Peyer's patch (tissue), 4 donors: ENCODE measurements around the gene ZNF579. TPM values are rescaled to one million over a fixed set of nuclear protein-coding genes. Genes with fewer than 3 reads are reported as not detected.

ENCODE experiments used
- DNase-seq, 3 donors: peaks; one replicate each; pipeline ENCODE4 v3.0.0-alpha.2; 2017 to 2019
- H3K27ac ChIP-seq, 4 donors: fragments of 200-600 bp; sonication (generic); one replicate each; pipeline ENCODE4 v1.5.1; 2016 to 2019
- H3K27me3 ChIP-seq, 2 donors: fragments of 200-600 bp; sonication (generic); one replicate each; pipeline ENCODE4 v1.5.1; 2019
- H3K36me3 ChIP-seq, 3 donors: fragments of 200-600 bp; sonication (generic); one replicate each; pipeline ENCODE4 v1.5.1; 2016 to 2019
- H3K4me1 ChIP-seq, 4 donors: fragments of 200-600 bp; sonication (generic); one replicate each; pipeline ENCODE4 v1.5.1; 2016 to 2019
- H3K4me3 ChIP-seq, 4 donors: fragments of 200-600 bp; sonication (generic); 1 replicate in 3 of 4; 2 replicates in 1 of 4; pipeline ENCODE4 v1.5.1; 2016 to 2019; ENCODE audit warnings: mild to moderate bottlenecking in 1 of 4
- H3K9me3 ChIP-seq, 4 donors: fragments of 200-600 bp; sonication (generic); one replicate each; pipeline ENCODE4 v1.5.1; 2016 to 2019; ENCODE audit warnings: mild to moderate bottlenecking in 1 of 4
- CTCF ChIP-seq, 6 experiments: fragments of 450-650 bp in 4 of 6; fragments of 200-600 bp in 2 of 6; sonication (generic) in 1 of 6; IDR thresholded peaks; one replicate each; pipeline ENCODE4 v1.5.1; 2017 to 2019; ENCODE audit warnings: antibody characterized with exemption in 6 of 6, mild to moderate bottlenecking in 3 of 6, moderate library complexity in 1 of 6
- POLR2A ChIP-seq, 2 donors: fragments of 450-650 bp; IDR thresholded peaks; one replicate each; pipeline ENCODE4 v1.5.1; 2017; ENCODE audit warnings: antibody characterized with exemption in 2 of 2, mild to moderate bottlenecking in 2 of 2, moderate library complexity in 2 of 2
- total RNA-seq, 4 donors: library from RNA; depleted of rRNA; stranded (reverse); fragments of >200 nt; gene quantifications; one replicate each; pipeline ENCODE4 v1.1.0, GENCODE V29; 2016

The ZNF579 gene
- total RNA-seq, 4 donors from 2014 or later, result 1.7 to 6.1 (median 3.1) TPM; not detected in 1

- H3K4me1 ChIP-seq, result peaks cover 0 to 6% (median 0%) of the 10 kb centered on the region in 4 donors
- peak overlapping the region in 2 of 4 donors; percentile 15 to 33 for H3K4me3 ChIP-seq
- peak in 1 of 6 experiments; percentile 8 for TF ChIP-seq CTCF (IDR thresholded peaks at IDR 0.05)
- TF ChIP-seq POLR2A (IDR thresholded peaks at IDR 0.05), result no peak
- no peaks in the 10 kb centered on the region for H3K9me3 ChIP-seq
- H3K27ac ChIP-seq, result peak overlapping the region in 2 of 4 donors; percentile 32 to 52
- no peaks in the 10 kb centered on the region for H3K36me3 ChIP-seq
- no peaks in the 10 kb centered on the region for H3K27me3 ChIP-seq
- DNase-seq, result no peak
These were observed 30.9 kb downstream of the ZNF579 start for GRCh38 chr19:55549500-55550320.

- DNase-seq, result peak in 1 of 3 donors; percentile 72
- Histone ChIP-seq H3K4me3 (no peak overlapping the region), H3K4me1 (peaks cover 0 to 6% (median 0%) of the 10 kb centered on the region in 4 donors), H3K36me3 (no peaks in the 10 kb centered on the region), H3K27me3 (no peaks in the 10 kb centered on the region), H3K27ac (peak overlapping the region in 3 of 4 donors; percentile 10 to 67 (median 63)), H3K9me3 (no peaks in the 10 kb centered on the region)
- no peak for TF ChIP-seq CTCF (IDR thresholded peaks at IDR 0.05)
- TF ChIP-seq POLR2A (IDR thresholded peaks at IDR 0.05), result no peak
These were observed 33.6 kb downstream of the ZNF579 start for GRCh38 chr19:55546822-55547614.

GRCh38 chr19:55546011-55546410 lies 34.6 kb downstream of the ZNF579 start:
- Histone ChIP-seq H3K27ac (peak overlapping the region in 2 of 4 donors; percentile 63 to 67), H3K9me3 (no peaks in the 10 kb centered on the region), H3K4me3 (no peak overlapping the region), H3K4me1 (peaks cover 0 to 6% (median 0%) of the 10 kb centered on the region in 4 donors), H3K36me3 (no peaks in the 10 kb centered on the region), H3K27me3 (no peaks in the 10 kb centered on the region)
- TF ChIP-seq CTCF (IDR thresholded peaks at IDR 0.05), result no peak
- no peak for TF ChIP-seq POLR2A (IDR thresholded peaks at IDR 0.05)
- no peak for DNase-seq

GRCh38 chr19:55545443-55545842 lies 35.2 kb downstream of the ZNF579 start, which contains the start of gene SBK3:
SBK3 (minus strand) TSS chr19:55545543; CDS start chr19:55545543, 0 bp downstream.
- Histone ChIP-seq H3K27ac (peak within 1 kb of the TSS in 2 of 4 donors; percentile 63 to 67), H3K4me1 (peaks cover 0 to 6% (median 0%) of the 10 kb centered on the region in 4 donors)

More at GRCh38 chr19:55545443-55545842, 35.2 kb downstream of the ZNF579 start, which contains the start of gene SBK3:
- TF ChIP-seq POLR2A (IDR thresholded peaks at IDR 0.05) (no peak), CTCF (IDR thresholded peaks at IDR 0.05) (no peak)
- Histone ChIP-seq H3K9me3 (no peaks in the 10 kb centered on the region), H3K36me3 (no peaks in the 10 kb centered on the region), H3K27me3 (no peaks in the 10 kb centered on the region), H3K4me3 (no peak within 1 kb of the TSS)
- no peak for DNase-seq
